HG03558 (cell line): ENCODE results near the gene REG4.

Experiments used
- ATAC-seq: cut with Tn5 transposase; IDR thresholded peaks from one replicate; pipeline ENCODE4 v1.9.1; 2021; ENCODE audit warnings: moderate number of reproducible peaks; ENCODE audit not compliant: unreplicated experiment; ENCODE audit errors: extremely low read depth

The REG4 gene

GRCh38 chr1:119745034-119745433 is 66.2 kb downstream of the REG4 start:
- no peak for ATAC-seq

GRCh38 chr1:119744598-119744942 is 66.7 kb downstream of the REG4 start:
- ATAC-seq = no peak
